Urinary bladder (tissue), 4 donors: ENCODE results near the gene CADM4. TPM values are rescaled to one million over a fixed set of nuclear protein-coding genes. Genes with fewer than 3 reads are reported as not detected.
"Not testable (repeated sequence)": the region's sequence is repeated elsewhere in the genome, so short reads cannot be mapped to it uniquely, and the experiment has no call there.

ENCODE experiments used
- DNase-seq: peaks from one replicate; pipeline ENCODE4 v3.0.0-alpha.2; 2015; ENCODE audit errors: extremely low spot score
- H3K27ac ChIP-seq: one replicate; pipeline ENCODE4 v1.5.1; 2013; ENCODE audit warnings: low read depth, mild to moderate bottlenecking, moderate library complexity
- H3K36me3 ChIP-seq: one replicate; pipeline ENCODE4 v1.6.1; 2013; ENCODE audit warnings: mild to moderate bottlenecking, moderate library complexity; ENCODE audit not compliant: insufficient read depth
- H3K4me1 ChIP-seq: one replicate; pipeline ENCODE4 v1.6.1; 2013; ENCODE audit warnings: mild to moderate bottlenecking, moderate library complexity; ENCODE audit not compliant: insufficient read depth
- H3K4me3 ChIP-seq: one replicate; pipeline ENCODE4 v1.5.1; 2013; ENCODE audit warnings: low read depth, low read length
- whole genome bisulfite sequencing: extraction: QIAGEN DNeasy Blood & Tissue Kit; methylation state at CpG from one replicate; pipeline ENCODE4 v1.1.7; 2013; 5-methylcytosine and 5-hydroxymethylcytosine counted together
- polyA plus RNA-seq: library from polyadenylated mRNA; stranded (reverse); fragments of 200-250 nt; gene quantifications from one replicate; pipeline ENCODE4 v1.2.3, GENCODE V29; 2013
- small RNA-seq: library from RNA; depleted of rRNA; stranded (forward); fragments of <200 nt; gene quantifications from one replicate; pipeline ENCODE3, GENCODE V24; 2014
- total RNA-seq: library from RNA; depleted of rRNA; stranded (reverse); fragments of >200 nt; gene quantifications from one replicate; pipeline ENCODE4 v1.2.3, GENCODE V29; 2014
- donor health status: healthy with polysubstance abuse.
- donor health status: healthy.

The CADM4 gene
- total and polyA plus RNA-seq, 2 donors: 8.7 to 13.3 TPM

- Histone ChIP-seq H3K4me1 (no peaks in the 10 kb centered on the region), H3K36me3 (peaks cover 5% of the 10 kb centered on the region), H3K27ac (no peak overlapping the region), H3K4me3 (no peak overlapping the region)
- WGBS: 86% methylated on average over 5 of the region's 5 CpGs
- no peak for DNase-seq
Measured at GRCh38 chr19:43589277-43589676, 50.4 kb downstream of the CADM4 start.

DNA sequence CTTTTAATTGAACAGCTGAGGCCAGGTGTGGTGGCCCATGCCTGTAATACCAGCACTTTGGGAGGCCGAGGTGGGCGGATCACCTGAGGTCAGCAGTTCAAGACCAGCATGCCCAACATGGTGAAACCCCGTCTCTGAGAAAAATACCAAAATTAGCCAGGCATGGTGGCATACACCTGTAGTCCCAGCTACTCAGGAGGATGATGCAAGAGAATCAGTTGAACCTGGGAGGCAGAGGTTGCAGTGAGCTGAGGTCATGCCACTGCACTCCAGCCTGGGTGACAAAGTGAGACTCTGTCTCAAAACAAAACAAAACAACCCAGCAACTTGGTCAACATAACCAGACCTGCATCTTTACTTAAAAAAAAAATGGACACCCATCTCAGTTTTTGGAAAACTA is 52.6 kb downstream of the CADM4 start:
- not testable (repeated sequence) for H3K4me3 ChIP-seq, H3K27ac ChIP-seq, H3K4me1 ChIP-seq, H3K36me3 ChIP-seq, DNase-seq
- 94% methylated on average over 3 of the region's 3 CpGs for WGBS

DNA sequence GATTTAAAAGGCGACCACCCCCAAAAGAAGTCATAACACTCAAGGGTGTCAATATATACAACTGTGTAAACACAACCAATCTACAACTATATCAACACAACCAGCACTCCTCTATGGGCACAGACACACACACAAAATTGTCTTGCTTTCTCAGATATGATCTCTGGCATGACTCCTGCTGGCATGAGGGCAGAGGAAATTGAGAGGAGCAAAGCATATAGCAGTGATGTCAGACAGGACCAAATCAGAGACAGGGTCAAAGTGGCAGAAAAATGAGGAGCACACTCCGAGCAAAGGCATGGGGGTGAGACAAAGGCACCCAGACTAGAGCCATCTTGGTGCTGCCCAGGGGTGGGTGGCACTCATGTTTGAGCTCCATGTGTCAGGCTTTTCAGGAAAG is 53.3 kb downstream of the CADM4 start:
- 82% methylated on average over 2 of the region's 2 CpGs for WGBS
- H3K4me3 ChIP-seq: no peak overlapping the region
- H3K4me1 ChIP-seq: no peaks in the 10 kb centered on the region
- H3K27ac ChIP-seq: no peak overlapping the region
- no peak for DNase-seq
- H3K36me3 ChIP-seq: no peaks in the 10 kb centered on the region

DNA sequence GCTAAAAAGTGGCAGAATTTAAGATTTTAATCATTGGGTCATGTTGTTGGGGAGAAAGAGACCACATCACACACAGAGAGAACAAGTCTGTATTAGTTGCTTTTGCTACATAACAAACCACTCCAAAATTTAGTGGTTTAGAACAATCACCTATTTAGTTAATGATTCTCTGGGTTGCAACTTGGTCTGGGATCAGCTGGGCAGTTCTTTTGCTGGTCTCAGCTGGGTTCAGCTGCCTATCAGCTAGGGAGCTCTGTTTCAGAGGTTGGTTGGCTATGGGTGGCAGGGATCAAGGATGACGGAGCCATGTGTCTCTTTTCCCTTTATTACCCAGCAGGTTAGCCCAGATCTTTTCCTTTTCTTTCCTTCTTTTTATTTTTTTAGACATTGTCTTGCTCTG is 55.2 kb downstream of the CADM4 start:
- 96% methylated on average over 1 of the region's 1 CpG for WGBS
- Histone ChIP-seq H3K27ac (no peak overlapping the region), H3K36me3 (no peaks in the 10 kb centered on the region), H3K4me1 (peaks cover 1% of the 10 kb centered on the region), H3K4me3 (no peak overlapping the region)
- no peak for DNase-seq

GRCh38 chr19:43582495-43582894 is 57.2 kb downstream of the CADM4 start:
- WGBS: 95% methylated on average over 2 of the region's 2 CpGs

GRCh38 chr19:43581467-43581866 is 58.2 kb downstream of the CADM4 start:
- no peaks in the 10 kb centered on the region for H3K36me3 ChIP-seq
- WGBS: 62% methylated on average over 7 of the region's 7 CpGs
- H3K27ac ChIP-seq: no peak overlapping the region
- DNase-seq: no peak
- no peak overlapping the region for H3K4me3 ChIP-seq
- H3K4me1 ChIP-seq: peaks cover 1% of the 10 kb centered on the region

More at GRCh38 chr19:43582495-43582894, 57.2 kb downstream of the CADM4 start:
- H3K4me1 ChIP-seq: peaks cover 1% of the 10 kb centered on the region
- H3K36me3 ChIP-seq: no peaks in the 10 kb centered on the region
- no peak for DNase-seq
- H3K27ac ChIP-seq: no peak overlapping the region
- H3K4me3 ChIP-seq: no peak overlapping the region

GRCh38 chr19:43578787-43579186 is 60.9 kb downstream of the CADM4 start:
- no peak overlapping the region for H3K4me3 ChIP-seq
- 86% methylated on average over 3 of the region's 3 CpGs for WGBS
- H3K27ac ChIP-seq: no peak overlapping the region
- DNase-seq: no peak
- H3K36me3 ChIP-seq: no peaks in the 10 kb centered on the region
- H3K4me1 ChIP-seq: peaks cover 1% of the 10 kb centered on the region

DNA sequence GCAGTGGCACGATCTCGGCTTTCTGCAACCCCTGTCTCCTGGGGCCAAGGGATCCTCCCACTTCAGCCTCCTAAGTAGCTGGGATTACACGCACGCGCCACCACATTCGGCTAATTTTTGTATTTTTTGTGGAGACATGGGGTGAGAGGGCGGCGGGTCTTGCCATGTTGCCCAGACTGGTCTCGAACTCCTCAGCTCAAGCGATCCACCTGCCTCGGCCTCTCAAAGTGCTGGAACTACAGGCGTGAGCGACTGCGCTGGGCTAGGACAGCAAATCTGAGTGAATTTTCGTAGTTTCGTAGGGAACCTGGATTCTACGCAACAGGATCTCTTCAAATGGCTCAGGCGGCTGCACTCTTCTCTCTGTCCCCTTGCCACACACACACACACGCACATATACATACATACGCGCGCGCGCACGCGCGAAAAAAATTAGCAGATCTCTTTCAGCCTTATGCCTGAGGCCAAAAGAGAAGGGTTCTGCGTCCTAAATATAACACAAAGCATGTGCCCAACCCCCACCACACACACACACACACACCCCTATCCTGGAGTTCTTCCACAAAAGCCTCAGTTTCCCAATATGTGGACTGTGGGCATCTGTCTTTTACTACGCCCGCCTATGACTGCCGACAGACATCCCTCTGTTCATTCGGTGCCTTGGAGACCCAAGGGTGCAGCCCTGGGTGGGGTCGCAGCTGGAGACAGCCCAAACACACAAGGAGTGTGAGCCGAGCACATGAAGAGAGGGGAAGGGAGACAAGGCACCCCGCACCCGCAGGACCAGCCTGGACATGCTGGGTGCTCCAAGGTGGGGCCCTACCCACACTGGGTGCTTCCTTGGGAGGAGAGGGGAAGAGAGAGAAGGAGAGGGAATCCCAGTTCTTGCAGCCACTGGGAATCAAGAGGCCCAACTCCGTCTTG is 63.4 kb downstream of the CADM4 start:
- Histone ChIP-seq H3K36me3 (no peaks in the 10 kb centered on the region), H3K27ac (peak overlapping the region; percentile 35), H3K4me3 (no peak overlapping the region), H3K4me1 (peaks cover 1% of the 10 kb centered on the region)
- WGBS: 64% methylated on average over 37 of the region's 37 CpGs
- DNase-seq: no peak

DNA sequence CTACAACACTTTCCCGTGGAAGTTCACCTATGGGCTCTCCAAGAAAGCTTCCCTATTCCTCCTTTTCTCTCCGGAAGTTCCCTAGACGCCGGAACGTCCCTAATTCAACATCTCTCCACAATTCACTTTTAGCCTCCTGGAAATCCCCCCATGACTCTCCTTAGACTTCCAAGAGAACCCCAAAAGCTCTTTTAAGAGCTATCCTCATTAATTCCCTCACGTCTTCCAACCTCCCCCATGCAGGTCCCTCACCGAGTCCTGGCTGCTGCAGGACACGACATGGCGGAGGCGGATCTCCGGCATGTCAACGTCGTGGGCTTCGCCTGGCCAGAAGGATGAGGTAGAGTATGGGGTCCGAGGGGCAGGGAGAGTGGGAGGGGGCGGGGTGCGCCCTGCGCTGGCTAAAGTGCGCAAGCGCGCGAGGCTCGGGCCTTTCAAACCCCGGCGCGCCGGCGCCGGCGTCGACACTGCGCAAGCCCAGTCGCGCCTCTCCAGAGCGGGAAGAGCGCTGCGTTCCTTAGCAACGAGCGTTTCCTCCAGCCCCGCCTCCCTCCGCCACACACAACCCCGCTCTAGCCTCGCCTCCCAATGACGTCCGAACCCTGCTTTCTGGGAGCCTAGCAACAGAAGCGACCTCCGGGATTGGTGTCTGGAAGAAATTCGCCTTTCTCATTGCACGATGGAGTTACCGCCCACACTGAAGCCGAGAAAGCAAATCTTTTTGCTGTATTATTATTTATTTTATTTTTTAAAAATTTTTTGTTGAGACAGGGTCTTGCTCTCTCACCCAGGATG is 64.3 kb downstream of the CADM4 start, which contains the start of the genes PINLYP and XRCC1:
PINLYP (plus strand) TSS at position 646 of the 795 bp plus-strand sequence. CDS start 1,391 bp downstream, outside the sequence.
XRCC1 (minus strand) TSS at position 372 of the 795 bp plus-strand sequence; CDS start at position 303, 69 bp downstream.
- under 1% methylated on average over 51 of the region's 51 CpGs for WGBS
- Histone ChIP-seq H3K4me1 (no peaks in the 10 kb centered on the region), H3K27ac (peak within 1 kb of the TSS; percentile 41), H3K4me3 (peak within 1 kb of the TSS; percentile 64), H3K36me3 (no peaks in the 10 kb centered on the region)
- peak; percentile 99 for DNase-seq

DNA sequence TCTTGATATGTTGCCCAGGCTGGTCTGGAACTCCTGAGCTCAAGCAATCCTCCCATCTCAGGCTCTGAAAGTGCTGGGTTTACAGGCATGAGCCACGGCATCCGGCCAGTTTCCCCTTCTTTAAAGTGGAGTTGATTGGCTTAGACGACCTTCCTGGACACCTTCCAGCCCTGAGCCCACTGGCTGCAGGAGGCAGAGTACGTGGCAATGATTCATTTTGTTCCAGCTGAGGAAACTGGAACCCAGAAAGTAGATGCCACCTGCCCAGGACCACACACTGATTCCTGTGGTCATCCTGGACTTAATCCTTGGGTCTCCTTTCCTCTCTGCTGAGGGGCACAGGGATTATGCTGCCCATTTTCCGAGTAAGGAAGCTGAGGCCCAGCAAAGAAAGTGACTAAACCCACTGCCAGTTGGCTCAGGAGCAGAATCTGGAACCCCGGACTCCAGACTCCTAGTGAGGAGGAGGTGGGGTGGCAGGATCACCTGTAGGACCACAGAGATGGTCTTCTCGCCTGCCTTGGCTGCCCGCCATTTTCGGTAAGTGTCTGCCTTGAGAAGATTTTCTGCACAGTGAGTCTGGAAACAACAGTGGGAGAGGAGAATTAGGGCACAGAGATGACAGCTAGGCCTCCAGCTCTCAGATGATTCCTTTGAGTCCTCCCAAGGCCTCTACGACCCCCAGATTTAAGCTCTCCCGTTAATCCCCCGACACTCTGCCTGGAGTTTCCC is 65.1 kb downstream of the CADM4 start:
- no peaks in the 10 kb centered on the region for H3K36me3 ChIP-seq
- H3K27ac ChIP-seq: no peak overlapping the region
- 29% methylated on average over 12 of the region's 12 CpGs for WGBS
- no peaks in the 10 kb centered on the region for H3K4me1 ChIP-seq
- peak overlapping the region; percentile 64 for H3K4me3 ChIP-seq
- DNase-seq: no peak

Small RNA genes within 50 kb of the gene (small RNA-seq; reads per million reads assigned to genes)
- not detected for gene RN7SL368P

Other genes with a start within 250 kb of the CADM4 start
- gene TEX101, start 225.0 kb downstream of the CADM4 start, total RNA-seq: not detected
- gene TEX101, start 225.0 kb downstream of the CADM4 start, polyA plus RNA-seq: not detected
- 2.8 TPM for gene LYPD3, start 174.2 kb downstream of the CADM4 start, total RNA-seq
- 7.7 TPM for gene LYPD3, start 174.2 kb downstream of the CADM4 start, polyA plus RNA-seq
- 10.7 TPM for gene PHLDB3, start 135.1 kb downstream of the CADM4 start, total RNA-seq
- 12.4 TPM for gene PHLDB3, start 135.1 kb downstream of the CADM4 start, polyA plus RNA-seq
- gene ETHE1, start 112.6 kb downstream of the CADM4 start, total RNA-seq: 27.6 TPM
- gene ETHE1, start 112.6 kb downstream of the CADM4 start, polyA plus RNA-seq: 60.1 TPM
- gene ZNF575, start 106.7 kb downstream of the CADM4 start, total RNA-seq: 0.42 TPM
- 2.3 TPM for gene ZNF575, start 106.7 kb downstream of the CADM4 start, polyA plus RNA-seq
- 8.7 TPM for gene XRCC1, start 64.3 kb downstream of the CADM4 start, total RNA-seq
- 25.4 TPM for gene XRCC1, start 64.3 kb downstream of the CADM4 start, polyA plus RNA-seq
- gene PINLYP, start 64.0 kb downstream of the CADM4 start, total RNA-seq: 11.4 TPM
- gene PINLYP, start 64.0 kb downstream of the CADM4 start, polyA plus RNA-seq: 14.6 TPM
- 26.2 TPM for gene IRGQ, start 43.7 kb downstream of the CADM4 start, total RNA-seq
- 5.9 TPM for gene IRGQ, start 43.7 kb downstream of the CADM4 start, polyA plus RNA-seq
- gene ZNF576, start 43.3 kb downstream of the CADM4 start, total RNA-seq: 5.1 TPM
- 19.2 TPM for gene ZNF576, start 43.3 kb downstream of the CADM4 start, polyA plus RNA-seq
- gene SRRM5, start 27.8 kb downstream of the CADM4 start, total RNA-seq: not detected
- gene SRRM5, start 27.8 kb downstream of the CADM4 start, polyA plus RNA-seq: 0.23 TPM
- 27.4 TPM for gene ZNF428, start 20.2 kb downstream of the CADM4 start, total RNA-seq
- 51.5 TPM for gene ZNF428, start 20.2 kb downstream of the CADM4 start, polyA plus RNA-seq
- gene PLAUR, start 30.3 kb upstream of the CADM4 start, total RNA-seq: 10.6 TPM
- 24.9 TPM for gene PLAUR, start 30.3 kb upstream of the CADM4 start, polyA plus RNA-seq
- not detected for gene IRGC, start 76.2 kb upstream of the CADM4 start, total RNA-seq
- not detected for gene IRGC, start 76.2 kb upstream of the CADM4 start, polyA plus RNA-seq
- gene SMG9, start 115.1 kb upstream of the CADM4 start, total RNA-seq: 12.5 TPM
- 29.6 TPM for gene SMG9, start 115.1 kb upstream of the CADM4 start, polyA plus RNA-seq
- gene KCNN4, start 141.1 kb upstream of the CADM4 start, total RNA-seq: 4.3 TPM
- 14.3 TPM for gene KCNN4, start 141.1 kb upstream of the CADM4 start, polyA plus RNA-seq
- 0.58 TPM for gene LYPD5, start 162.6 kb upstream of the CADM4 start, total RNA-seq
- gene LYPD5, start 162.6 kb upstream of the CADM4 start, polyA plus RNA-seq: 1.3 TPM
- gene ZNF283, start 187.5 kb upstream of the CADM4 start, total RNA-seq: 54.0 TPM
- gene ZNF283, start 187.5 kb upstream of the CADM4 start, polyA plus RNA-seq: 3.1 TPM
- gene ZNF404, start 244.1 kb upstream of the CADM4 start, total RNA-seq: 4.8 TPM
- 7.1 TPM for gene ZNF404, start 244.1 kb upstream of the CADM4 start, polyA plus RNA-seq